Measurements from ENCODE around the gene CHRM5. TPM values are rescaled to one million over a fixed set of nuclear protein-coding genes. Genes with fewer than 3 reads are reported as not detected.

Gene CHRM5
- total and polyA plus RNA-seq, 9 of the 15 experiments (the other 6 are each of a cell fraction or from before 2014, with no cell fraction given) = not detected

- TF ChIP-seq JUN (IDR thresholded peaks at IDR 0.05; ENCODE audit: borderline replicate concordance, low read depth, low read length) = no peak
- no peak for TF ChIP-seq JUN (CRISPR knock-in tag; IDR thresholded peaks at IDR 0.05; ENCODE audit: borderline replicate concordance)
- no peak for TF ChIP-seq RBM25 (IDR thresholded peaks at IDR 0.05; ENCODE audit: low read depth, low read length, severe bottlenecking)
- TF ChIP-seq AFF1 (IDR thresholded peaks at IDR 0.05; ENCODE audit: low read depth in 1 of 2, partially characterized antibody in 2 of 2) = no peak
- no peak for TF ChIP-seq ZKSCAN1 (IDR thresholded peaks at IDR 0.05; ENCODE audit: low read depth, low read length)
- TF ChIP-seq ZFPM2 (CRISPR knock-in tag; IDR thresholded peaks at IDR 0.05) = no peak
- no peak for TF ChIP-seq ZNF174 (CRISPR knock-in tag; IDR thresholded peaks at IDR 0.05)
- no peak for TF ChIP-seq KLF1 (tag; IDR thresholded peaks at IDR 0.05)
- TF ChIP-seq CREB5 (CRISPR knock-in tag; IDR thresholded peaks at IDR 0.05) = no peak
- no peak for TF ChIP-seq KDM1A (IDR thresholded peaks at IDR 0.05)
- TF ChIP-seq FOXO4 (CRISPR knock-in tag; IDR thresholded peaks at IDR 0.05) = no peak
Observed at GRCh38 chr15:34065941-34066340, 97.6 kb downstream of the CHRM5 start (continued).

Measured in K562 (cell line).